GM13976 (cell line): ENCODE data around the gene C6orf89.

Experiments used
- DNase-seq: peaks from one replicate; pipeline ENCODE4 v3.0.0; 2012; ENCODE audit warnings: low spot score
- CTCF ChIP-seq: IDR thresholded peaks from 2 replicates; pipeline ENCODE4 v1.5.1; 2012; ENCODE audit warnings: borderline replicate concordance, mild to moderate bottlenecking; ENCODE audit not compliant: insufficient read depth; ENCODE audit errors: extremely low read depth, missing control alignments, control extremely low read depth
- in situ Hi-C: fragments of 300-500 bp; cut with MboI; formaldehyde crosslinking; loops from one replicate; pipeline ENCODE4 v1.12.0; 2022; ENCODE audit warnings: low sequenced_read_pairs, mixed read lengths, inconsistent platforms; ENCODE audit not compliant: unreplicated experiment

Gene C6orf89

GRCh38 chr6:36862848-36863382, 22.8 kb upstream of the C6orf89 start:
- in situ Hi-C loops, result no loop called here
- TF ChIP-seq CTCF, result no peak
- no peak for DNase-seq

GRCh38 chr6:36863670-36864540, 21.8 kb upstream of the C6orf89 start:
- no peak for DNase-seq
- TF ChIP-seq CTCF, result no peak
- in situ Hi-C loops, result no loop called here

DNA sequence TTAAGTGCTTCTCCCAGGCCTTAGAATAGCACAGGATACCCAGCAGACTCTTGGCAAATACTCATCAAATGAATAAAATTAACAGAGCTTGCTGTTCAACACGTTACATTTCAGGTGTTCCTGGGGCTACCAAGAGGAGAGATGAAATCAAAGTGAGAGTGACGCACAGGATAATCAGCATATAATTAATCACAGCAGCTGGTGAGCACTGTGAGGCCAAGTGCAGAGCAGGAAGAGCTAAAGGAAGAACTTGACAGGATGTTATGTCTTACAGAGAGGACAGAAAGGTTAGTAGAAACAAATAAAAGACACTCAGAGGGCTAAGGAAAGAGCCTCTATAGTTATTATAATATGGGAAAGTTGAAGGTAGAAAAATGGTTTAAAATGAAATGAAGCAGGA, 19.9 kb upstream of the C6orf89 start:
- DNase-seq, result no peak
- in situ Hi-C loops, result no loop called here
- no peak for TF ChIP-seq CTCF

GRCh38 chr6:36867471-36868224, 18.1 kb upstream of the C6orf89 start:
- no peak for DNase-seq
- in situ Hi-C loops, result no loop called here
- TF ChIP-seq CTCF, result no peak

DNA sequence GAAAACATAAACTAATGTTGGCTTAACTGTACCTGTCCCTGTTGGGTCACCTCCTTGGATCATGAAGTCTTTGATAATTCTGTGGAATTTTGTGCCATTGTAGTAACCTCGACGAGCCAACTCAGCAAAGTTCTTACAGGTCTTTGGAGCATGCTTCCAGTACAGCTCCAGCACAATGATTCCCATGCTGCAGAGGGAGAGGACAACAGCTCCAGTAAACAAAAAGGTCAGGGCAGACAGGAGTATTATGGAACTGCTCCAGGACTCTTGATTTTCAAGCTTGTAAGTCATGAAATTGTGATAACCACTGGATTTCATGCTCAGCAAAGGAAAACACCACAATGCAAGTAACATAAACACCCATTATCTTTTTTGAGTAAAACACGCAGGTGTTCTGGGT, 14.1 kb upstream of the C6orf89 start:
- in situ Hi-C loops, result loop anchor here (10.0 kb wide), 1 partner anchor 333 kb away; no protein-coding TSS in a partner anchor
- no peak for DNase-seq
- no peak for TF ChIP-seq CTCF

GRCh38 chr6:36873115-36873514, 12.6 kb upstream of the C6orf89 start:
- DNase-seq, result no peak
- no peak for TF ChIP-seq CTCF
- in situ Hi-C loops, result loop anchor here (10.0 kb wide), 1 partner anchor 332 kb away; no protein-coding TSS in a partner anchor
